Ecto neural progenitor cell (in vitro differentiated cells): ENCODE results near the gene DNAH11.
"Not testable (repeated sequence)": the region's sequence is repeated elsewhere in the genome, so short reads cannot be mapped to it uniquely, and the experiment has no call there.

Experiments
- DNase-seq: peaks from one replicate; pipeline ENCODE4 v3.0.0-alpha.2; 2018; ENCODE audit warnings: low spot score

The DNAH11 gene, protein sequence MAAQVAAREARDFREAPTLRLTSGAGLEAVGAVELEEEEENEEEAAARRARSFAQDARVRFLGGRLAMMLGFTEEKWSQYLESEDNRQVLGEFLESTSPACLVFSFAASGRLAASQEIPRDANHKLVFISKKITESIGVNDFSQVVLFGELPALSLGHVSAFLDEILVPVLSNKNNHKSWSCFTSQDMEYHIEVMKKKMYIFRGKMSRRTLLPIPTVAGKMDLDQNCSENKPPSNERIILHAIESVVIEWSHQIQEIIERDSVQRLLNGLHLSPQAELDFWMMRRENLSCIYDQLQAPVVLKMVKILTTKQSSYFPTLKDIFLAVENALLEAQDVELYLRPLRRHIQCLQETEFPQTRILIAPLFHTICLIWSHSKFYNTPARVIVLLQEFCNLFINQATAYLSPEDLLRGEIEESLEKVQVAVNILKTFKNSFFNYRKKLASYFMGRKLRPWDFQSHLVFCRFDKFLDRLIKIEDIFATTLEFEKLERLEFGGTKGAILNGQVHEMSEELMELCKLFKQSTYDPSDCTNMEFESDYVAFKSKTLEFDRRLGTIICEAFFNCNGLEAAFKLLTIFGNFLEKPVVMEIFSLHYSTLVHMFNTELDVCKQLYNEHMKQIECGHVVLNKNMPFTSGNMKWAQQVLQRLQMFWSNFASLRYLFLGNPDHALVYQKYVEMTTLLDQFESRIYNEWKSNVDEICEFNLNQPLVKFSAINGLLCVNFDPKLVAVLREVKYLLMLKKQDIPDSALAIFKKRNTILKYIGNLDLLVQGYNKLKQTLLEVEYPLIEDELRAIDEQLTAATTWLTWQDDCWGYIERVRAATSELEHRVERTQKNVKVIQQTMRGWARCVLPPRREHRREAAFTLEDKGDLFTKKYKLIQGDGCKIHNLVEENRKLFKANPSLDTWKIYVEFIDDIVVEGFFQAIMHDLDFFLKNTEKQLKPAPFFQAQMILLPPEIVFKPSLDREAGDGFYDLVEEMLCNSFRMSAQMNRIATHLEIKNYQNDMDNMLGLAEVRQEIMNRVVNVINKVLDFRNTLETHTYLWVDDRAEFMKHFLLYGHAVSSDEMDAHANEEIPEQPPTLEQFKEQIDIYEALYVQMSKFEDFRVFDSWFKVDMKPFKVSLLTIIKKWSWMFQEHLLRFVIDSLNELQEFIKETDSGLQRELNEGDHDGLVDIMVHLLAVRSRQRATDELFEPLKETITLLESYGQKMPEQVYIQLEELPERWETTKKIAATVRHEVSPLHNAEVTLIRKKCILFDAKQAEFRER (N-terminal part only)

GRCh38 chr7:21542891-21543527 lies at the start of gene DNAH11:
DNAH11 (plus strand) TSS chr7:21543039; CDS start chr7:21543246, 207 bp downstream.
- DNase-seq = peak; percentile 79

DNA sequence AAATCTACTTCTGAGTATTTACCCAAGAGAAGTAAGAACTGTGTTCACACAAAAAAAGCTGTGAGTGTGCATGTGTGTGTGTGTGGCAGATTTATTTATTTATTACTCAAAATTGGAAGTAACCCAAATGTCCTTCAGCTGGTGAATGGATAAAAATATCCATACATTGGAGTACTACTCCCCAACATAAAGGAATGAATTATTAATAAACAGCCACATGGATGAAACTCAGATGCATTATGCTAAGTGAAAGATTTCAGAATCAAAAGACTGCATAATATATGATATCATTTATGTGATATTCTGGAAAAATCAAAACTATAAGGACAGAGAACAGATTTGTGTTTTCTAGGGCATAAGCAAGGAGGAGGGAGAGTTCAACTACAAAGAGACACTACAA lies 47.1 kb upstream of the DNAH11 start:
- no peak for DNase-seq

DNA sequence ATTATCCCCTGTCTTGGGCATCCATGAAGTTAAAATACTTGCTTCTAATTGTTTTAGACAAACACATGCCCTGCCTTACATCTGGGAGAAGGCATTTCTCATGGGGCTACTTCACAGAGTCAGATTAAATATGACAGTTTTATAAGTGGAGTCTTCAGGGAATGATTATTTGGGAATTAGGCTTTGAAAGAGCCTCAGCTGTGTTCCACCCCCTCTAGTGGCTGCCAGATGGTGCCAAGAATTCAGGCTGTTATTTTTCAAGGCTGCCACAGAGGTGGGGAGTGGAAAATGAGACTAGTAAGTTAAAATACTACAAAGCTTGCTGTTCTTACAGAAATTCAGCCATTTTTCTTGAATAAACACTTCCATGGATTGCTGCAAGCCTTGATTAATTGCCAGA lies 45.8 kb upstream of the DNAH11 start:
- DNase-seq = no peak

GRCh38 chr7:21500117-21500832 lies 42.6 kb upstream of the DNAH11 start:
- DNase-seq = no peak

DNA sequence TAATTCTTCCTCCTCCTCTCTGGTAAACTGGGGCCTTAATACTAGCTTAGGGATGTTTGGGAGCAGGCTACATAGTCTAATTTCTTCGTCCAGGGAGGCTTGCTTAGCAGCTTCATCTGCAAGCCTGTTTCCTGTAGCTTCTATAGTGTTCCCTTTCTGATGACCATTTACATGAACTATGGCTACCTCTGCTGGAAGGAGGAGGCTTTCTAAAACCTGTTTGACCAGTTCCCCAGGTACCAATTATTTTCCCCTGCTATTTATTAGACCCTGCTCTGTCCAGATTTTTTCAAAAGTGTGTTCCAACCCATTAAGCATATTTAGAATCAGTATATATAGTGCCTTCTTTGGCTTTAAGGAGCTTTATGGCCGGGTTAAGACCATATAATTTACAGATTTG lies 38.8 kb upstream of the DNAH11 start:
- no peak for DNase-seq

GRCh38 chr7:21507627-21508343 lies 35.1 kb upstream of the DNAH11 start:
- DNase-seq = peak; percentile 52

GRCh38 chr7:21508538-21508937 lies 34.3 kb upstream of the DNAH11 start:
- DNase-seq = no peak

DNA sequence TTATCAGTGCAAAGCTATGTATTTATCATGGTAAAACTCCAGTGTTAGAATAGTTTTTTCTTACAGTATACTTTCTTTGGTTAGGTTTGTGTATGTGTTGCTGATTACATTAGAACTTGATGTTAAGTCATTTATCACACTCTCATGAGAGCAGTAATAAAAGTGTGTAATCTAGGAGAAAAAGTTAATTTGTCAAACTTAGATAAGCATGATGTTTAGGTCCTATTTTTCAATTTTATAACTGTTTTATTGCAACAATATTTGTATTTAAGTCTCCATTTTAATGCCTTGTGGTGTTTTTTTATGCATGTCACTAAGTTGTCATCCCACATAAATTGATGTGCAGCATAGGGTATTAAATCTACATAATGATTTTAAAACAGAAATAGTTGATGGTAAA lies 28.8 kb upstream of the DNAH11 start:
- DNase-seq = no peak

- no peak for DNase-seq
These were observed 18.2 kb upstream of the DNAH11 start for GRCh38 chr7:21524680-21525079.

DNA sequence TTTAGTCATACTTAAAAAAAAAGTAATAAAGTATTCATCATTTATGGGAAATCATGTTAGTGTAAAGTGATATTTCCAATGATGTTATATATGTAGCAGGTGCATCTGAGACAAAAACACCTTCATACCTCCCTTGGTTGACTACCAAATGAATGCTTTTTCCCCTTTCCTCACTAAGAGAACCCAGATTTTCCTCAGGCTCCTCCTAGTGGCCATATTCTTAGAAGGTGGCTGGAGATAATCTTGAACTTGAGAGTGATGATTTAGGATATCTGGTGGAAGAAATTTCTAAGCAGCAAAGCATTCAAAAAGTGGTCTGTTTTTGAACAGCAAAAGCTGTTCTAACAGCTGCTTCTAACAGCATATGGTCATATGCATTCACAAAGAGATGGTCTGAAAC lies 16.8 kb upstream of the DNAH11 start:
- DNase-seq = no peak

DNA sequence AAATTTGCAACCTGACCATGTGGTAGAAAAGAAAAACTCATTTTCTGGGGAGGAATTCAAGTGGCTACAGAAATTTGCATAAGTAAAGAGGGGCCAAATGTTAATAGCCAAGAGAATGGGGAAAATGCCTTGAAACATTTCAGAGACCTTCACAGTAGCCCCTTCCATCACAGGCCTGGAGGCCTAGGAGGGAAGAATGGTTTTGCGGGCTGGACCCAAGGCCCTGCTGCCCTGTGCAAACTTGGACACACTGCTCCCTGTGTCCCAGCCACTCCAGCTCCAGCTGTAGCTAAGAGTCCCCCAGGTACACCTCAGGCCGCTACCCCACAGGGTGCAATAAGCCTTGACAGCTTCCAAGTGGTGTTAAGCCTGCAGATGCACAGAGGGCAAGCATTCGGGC lies 16.4 kb upstream of the DNAH11 start:
- DNase-seq = no peak

GRCh38 chr7:21532485-21532884 lies 10.4 kb upstream of the DNAH11 start:
- not testable (repeated sequence) for DNase-seq

- not testable (repeated sequence) for DNase-seq
These were observed 9.2 kb upstream of the DNAH11 start for GRCh38 chr7:21533646-21534045.

GRCh38 chr7:21536445-21537118 lies 6.3 kb upstream of the DNAH11 start:
- DNase-seq = not testable (repeated sequence)

- DNase-seq = no peak
These were observed 3.8 kb upstream of the DNAH11 start for GRCh38 chr7:21538936-21539495.

GRCh38 chr7:21543528-21544302 lies 876 bp downstream of the DNAH11 start:
- DNase-seq = no peak

DNA sequence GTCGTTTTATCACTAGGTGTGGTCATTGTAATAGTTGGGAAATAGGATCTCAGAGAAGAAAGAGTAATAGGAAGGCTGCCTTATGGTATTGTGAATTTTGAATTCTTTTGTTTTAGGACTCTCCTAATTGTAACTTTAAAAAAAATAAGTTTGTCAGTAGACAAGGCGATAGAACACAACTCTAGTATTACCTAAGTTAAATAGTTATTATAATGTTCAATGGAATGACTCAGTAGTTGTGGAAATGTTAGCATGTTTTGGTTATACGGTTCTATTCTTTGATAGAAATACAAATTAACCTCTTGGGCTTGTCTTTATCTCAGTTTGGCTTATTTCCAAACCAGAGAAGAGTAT lies 1.4 kb downstream of the DNAH11 start:
- no peak for DNase-seq

- no peak for DNase-seq
These were observed 1.9 kb downstream of the DNAH11 start for GRCh38 chr7:21544715-21545114.

GRCh38 chr7:21547501-21547900 lies 4.7 kb downstream of the DNAH11 start:
- DNase-seq = no peak
